GM10266 (cell line): ENCODE data around the gene CFAP70.

Source experiments
- DNase-seq: peaks from one replicate; pipeline ENCODE4 v3.0.0; 2012; ENCODE audit errors: extremely low spot score
- TF ChIP-seq, protein P1 (sequence below): IDR thresholded peaks from 2 replicates; pipeline ENCODE4 v1.5.1; 2012; ENCODE audit warnings: mild to moderate bottlenecking, low read depth; ENCODE audit not compliant: control insufficient read depth, insufficient read depth; ENCODE audit errors: missing control alignments

CFAP70 gene

DNA sequence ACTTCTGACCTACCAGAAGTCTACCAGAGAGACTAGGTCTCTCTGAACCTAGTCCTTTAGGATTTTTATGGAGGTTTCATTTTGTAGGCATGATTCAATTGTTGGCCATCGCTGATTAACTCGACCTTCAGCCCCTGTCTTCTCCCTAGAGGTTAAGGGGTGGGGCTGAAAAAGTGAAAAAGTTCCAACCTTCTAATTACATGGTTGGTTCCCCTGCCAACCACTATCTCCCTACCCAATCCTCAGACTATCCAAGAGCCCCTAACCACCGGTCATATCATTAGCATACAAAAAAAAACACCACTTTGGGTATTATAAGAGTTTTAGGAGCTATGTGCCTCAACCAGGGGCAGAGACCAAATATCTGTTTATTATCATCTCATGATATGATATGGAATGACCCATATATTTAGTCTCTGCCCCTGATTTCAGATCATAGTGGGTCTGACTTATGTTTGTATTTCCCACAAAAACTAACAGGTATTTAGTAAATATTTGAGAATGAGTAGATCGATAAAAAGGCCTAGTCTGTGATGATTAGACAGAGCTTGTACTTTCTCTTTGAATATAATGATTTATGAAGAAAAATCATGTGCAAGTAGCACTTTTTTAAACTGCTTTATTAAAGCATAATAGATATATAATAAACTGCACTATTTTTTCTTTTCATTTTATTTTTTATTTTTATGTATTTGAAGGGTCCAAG lies 147.4 kb downstream of the CFAP70 start:
- TF ChIP-seq, protein P1, sequence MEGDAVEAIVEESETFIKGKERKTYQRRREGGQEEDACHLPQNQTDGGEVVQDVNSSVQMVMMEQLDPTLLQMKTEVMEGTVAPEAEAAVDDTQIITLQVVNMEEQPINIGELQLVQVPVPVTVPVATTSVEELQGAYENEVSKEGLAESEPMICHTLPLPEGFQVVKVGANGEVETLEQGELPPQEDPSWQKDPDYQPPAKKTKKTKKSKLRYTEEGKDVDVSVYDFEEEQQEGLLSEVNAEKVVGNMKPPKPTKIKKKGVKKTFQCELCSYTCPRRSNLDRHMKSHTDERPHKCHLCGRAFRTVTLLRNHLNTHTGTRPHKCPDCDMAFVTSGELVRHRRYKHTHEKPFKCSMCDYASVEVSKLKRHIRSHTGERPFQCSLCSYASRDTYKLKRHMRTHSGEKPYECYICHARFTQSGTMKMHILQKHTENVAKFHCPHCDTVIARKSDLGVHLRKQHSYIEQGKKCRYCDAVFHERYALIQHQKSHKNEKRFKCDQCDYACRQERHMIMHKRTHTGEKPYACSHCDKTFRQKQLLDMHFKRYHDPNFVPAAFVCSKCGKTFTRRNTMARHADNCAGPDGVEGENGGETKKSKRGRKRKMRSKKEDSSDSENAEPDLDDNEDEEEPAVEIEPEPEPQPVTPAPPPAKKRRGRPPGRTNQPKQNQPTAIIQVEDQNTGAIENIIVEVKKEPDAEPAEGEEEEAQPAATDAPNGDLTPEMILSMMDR, result no peak
- DNase-seq, result no peak

GRCh38 chr10:73210395-73211105 lies 148.1 kb downstream of the CFAP70 start:
- TF ChIP-seq, protein P1, result no peak
- no peak for DNase-seq

DNA sequence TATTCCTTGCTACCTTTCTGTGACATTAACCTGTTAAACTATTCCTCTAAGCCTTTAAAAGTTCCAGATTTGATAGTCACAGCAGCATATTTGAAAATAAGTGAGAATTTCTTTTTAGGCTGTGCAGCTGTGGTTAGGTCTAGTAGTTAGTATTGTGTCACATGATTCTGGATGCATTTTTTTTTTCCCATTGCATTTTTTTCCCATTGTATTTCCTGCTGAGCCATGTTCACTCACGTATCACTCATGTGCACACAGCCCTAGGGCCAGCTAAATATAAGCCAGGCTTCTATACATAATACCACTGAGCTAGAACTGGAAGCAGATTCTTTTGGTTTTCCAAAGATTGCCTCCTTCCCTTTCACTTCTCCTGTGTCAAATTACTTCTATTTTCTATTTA lies 149.0 kb downstream of the CFAP70 start:
- TF ChIP-seq, protein P1, result no peak
- DNase-seq, result no peak

GRCh38 chr10:73207883-73208282 lies 150.8 kb downstream of the CFAP70 start:
- no peak for DNase-seq
- TF ChIP-seq, protein P1, result no peak

- DNase-seq, result no peak
- TF ChIP-seq, protein P1, result no peak
These were observed 152.3 kb downstream of the CFAP70 start for GRCh38 chr10:73206385-73206784.

DNA sequence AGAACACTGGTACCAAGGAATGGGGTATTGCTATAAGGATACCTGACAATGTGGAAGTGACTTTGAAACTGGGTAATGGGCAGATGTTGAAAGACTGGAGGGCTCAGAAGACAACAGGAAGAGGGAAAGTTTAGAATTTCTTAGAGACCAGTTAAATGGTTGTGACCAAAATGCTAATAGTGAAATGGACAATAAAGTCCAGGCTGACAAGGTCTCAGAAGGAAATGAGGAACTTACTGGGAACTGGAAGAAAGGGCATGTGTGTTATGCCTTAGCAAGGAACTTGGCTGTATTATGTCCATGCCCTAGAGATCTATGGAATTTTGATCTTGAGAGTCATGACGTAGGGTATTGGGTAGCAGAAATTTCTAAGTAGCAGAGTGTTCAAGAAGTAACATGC lies 152.8 kb downstream of the CFAP70 start:
- DNase-seq, result no peak
- TF ChIP-seq, protein P1, result no peak

DNA sequence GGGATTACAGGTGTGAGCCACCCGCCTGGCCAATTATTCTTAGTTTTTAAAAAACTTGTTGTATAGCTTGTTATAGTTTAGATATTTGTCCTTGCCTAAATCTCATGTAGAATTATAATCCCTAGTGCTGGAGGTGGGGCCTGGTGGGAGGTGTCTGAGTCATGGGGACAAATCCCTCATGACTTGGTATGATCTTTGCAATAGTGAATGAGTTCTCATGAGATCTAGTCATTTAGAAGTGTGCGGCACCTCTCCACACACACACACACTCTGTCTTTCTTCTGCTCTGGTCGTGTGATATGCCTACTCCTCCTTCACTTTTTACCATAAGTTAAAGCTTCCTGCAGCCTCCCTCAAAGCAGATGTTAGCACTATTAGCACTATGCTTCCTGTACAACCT lies 153.6 kb downstream of the CFAP70 start:
- TF ChIP-seq, protein P1, result no peak
- no peak for DNase-seq
